Ectodermal cell (in vitro differentiated cells): ENCODE data around the gene SORBS2.

ENCODE experiments used
- H3K27ac ChIP-seq: 2 replicates; pipeline ENCODE4 v1.7.0; 2013; ENCODE audit warnings: mild to moderate bottlenecking, low read depth, low read length; ENCODE audit not compliant: insufficient read depth, poor library complexity, severe bottlenecking
- H3K27me3 ChIP-seq: 2 replicates; pipeline ENCODE4 v1.7.0; 2013; ENCODE audit warnings: mild to moderate bottlenecking, low read length; ENCODE audit not compliant: insufficient read depth, control insufficient read depth, poor library complexity, severe bottlenecking
- H3K36me3 ChIP-seq: one replicate; pipeline ENCODE4 v1.7.0; 2013; ENCODE audit warnings: low read length; ENCODE audit not compliant: control insufficient read depth, insufficient read depth
- H3K4me1 ChIP-seq: one replicate; pipeline ENCODE4 v1.7.0; 2013; ENCODE audit warnings: low read length; ENCODE audit not compliant: control insufficient read depth, insufficient read depth
- H3K4me3 ChIP-seq: 2 replicates; pipeline ENCODE4 v1.7.0; 2013; ENCODE audit warnings: low read depth, low read length, control low read depth; ENCODE audit not compliant: insufficient read depth
- H3K9me3 ChIP-seq: 2 replicates; pipeline ENCODE4 v1.7.0; 2013; ENCODE audit warnings: mild to moderate bottlenecking, low read length, moderate library complexity; ENCODE audit not compliant: control insufficient read depth
- WGBS, 2 experiments: methylation state at CpG; one replicate each; pipeline ENCODE4 v1.1.7; 2013; ENCODE audit warnings: missing lambda C conversion rate in 2 of 2; 5-methylcytosine and 5-hydroxymethylcytosine counted together

Gene SORBS2

DNA sequence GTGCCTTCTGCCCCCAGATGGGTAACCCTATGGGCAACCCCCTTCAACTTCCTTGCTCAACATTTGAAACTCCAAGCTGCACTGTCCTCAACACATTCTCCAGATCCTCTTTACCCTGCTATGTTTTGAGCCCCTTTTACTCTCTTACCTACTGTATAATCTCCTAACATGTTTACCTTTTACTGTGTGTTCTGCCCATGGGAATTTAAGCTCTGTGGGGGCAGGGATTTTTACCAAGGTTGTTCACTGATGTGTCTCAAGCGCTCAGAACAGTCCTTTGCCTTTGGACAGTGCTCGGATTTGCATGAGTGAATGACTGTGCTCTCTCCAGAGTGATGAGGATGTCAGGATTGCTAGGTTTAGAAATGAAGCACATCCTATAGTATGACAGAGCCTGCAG, 53.2 kb downstream of the SORBS2 start:
- no peaks in the 10 kb centered on the region for H3K36me3 ChIP-seq
- H3K27ac ChIP-seq: no peak overlapping the region
- no peaks in the 10 kb centered on the region for H3K27me3 ChIP-seq
- WGBS, 2 experiments: 95 to 97% methylated on average over 2 of the region's 2 CpGs
- H3K4me1 ChIP-seq: no peaks in the 10 kb centered on the region
- no peak overlapping the region for H3K4me3 ChIP-seq
- H3K9me3 ChIP-seq: no peaks in the 10 kb centered on the region

DNA sequence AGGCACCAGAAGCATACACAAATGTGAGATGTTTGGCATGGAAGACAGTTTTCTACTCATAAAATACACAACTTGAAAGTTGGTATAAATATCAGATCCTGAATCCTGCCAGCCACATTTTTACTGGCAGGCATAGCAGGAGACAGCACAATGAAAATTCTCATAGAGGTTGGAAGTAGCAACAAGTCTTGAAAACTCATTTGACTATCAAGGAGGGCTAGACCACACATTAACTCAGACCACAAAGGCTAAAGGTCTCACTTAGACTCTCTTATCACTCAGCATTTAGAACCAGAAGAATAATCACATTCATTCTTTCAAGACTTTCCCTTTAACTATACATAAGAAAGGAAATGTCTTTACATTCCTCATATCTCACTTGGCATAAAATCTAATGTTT, 56.5 kb downstream of the SORBS2 start:
- H3K4me1 ChIP-seq: no peaks in the 10 kb centered on the region
- H3K9me3 ChIP-seq: no peaks in the 10 kb centered on the region
- H3K27ac ChIP-seq: no peak overlapping the region
- no peaks in the 10 kb centered on the region for H3K27me3 ChIP-seq
- H3K36me3 ChIP-seq: no peaks in the 10 kb centered on the region
- H3K4me3 ChIP-seq: no peak overlapping the region

DNA sequence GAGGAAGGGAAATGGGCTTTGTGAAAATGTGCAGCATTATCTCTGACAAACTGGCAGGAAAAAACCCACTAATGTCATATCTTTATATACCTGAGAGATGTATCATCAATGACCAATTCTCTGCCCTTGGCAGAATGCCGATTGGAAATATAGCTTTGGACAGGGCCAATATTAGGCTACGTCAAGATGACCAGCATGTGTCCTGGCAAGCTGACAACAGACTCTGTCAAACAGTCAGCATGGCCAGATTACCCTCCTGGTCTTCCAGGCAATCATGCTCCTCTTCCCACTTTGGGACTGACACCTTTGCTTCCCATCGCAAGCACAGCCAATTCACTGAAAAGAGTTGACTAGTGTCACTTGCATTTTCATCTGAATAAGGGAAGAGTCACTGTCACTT, 57.0 kb downstream of the SORBS2 start:
- no peak overlapping the region for H3K27ac ChIP-seq
- no peaks in the 10 kb centered on the region for H3K4me1 ChIP-seq
- H3K9me3 ChIP-seq: no peaks in the 10 kb centered on the region
- no peaks in the 10 kb centered on the region for H3K27me3 ChIP-seq
- H3K4me3 ChIP-seq: no peak overlapping the region
- WGBS, 2 experiments: 94 to 97% methylated on average over 3 of the region's 3 CpGs
- H3K36me3 ChIP-seq: no peaks in the 10 kb centered on the region

DNA sequence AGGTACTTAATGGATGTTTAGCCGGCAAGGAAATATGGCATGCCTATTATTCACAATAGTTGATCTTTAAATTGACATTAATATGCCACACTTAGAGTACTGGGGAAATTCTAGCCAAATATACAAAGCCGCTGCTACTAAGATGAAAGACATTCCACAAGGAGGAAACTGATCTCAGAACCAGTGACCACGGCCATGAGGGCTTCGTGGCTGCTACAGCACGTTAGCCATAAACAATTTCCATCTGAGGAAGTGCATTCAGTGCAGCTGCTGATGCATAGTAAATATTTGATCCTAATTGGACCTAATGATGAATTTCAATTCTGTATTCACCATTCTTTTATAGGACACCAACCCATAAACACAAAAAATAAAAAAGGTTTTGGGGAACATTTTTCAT, 59.1 kb downstream of the SORBS2 start:
- H3K27ac ChIP-seq: no peak overlapping the region
- no peak overlapping the region for H3K4me3 ChIP-seq
- no peaks in the 10 kb centered on the region for H3K27me3 ChIP-seq
- no peaks in the 10 kb centered on the region for H3K36me3 ChIP-seq
- WGBS, 2 experiments: 92 to 93% methylated on average over 5 of the region's 5 CpGs
- H3K4me1 ChIP-seq: no peaks in the 10 kb centered on the region
- H3K9me3 ChIP-seq: no peaks in the 10 kb centered on the region

DNA sequence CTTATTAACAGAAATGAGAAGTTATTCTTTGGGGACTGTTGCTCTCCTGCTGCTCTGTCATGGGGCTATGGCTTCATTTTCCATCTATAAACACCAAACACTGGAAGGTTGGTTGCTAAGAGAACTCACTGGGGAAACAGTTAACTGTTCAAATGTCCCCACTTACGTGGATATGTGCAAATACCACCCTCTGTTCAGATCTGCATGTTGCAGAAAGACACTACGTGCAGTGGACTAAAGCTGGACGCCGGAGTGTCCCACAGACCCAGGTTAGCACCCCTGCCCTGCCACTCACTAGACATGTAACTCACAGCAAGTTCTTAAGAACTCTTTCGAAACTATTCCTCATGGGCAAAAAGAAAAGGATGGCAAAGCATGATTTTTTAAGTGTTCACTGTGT, 62.1 kb downstream of the SORBS2 start:
- Histone ChIP-seq H3K27ac (no peak overlapping the region), H3K4me3 (no peak overlapping the region), H3K4me1 (peaks cover 6% of the 10 kb centered on the region), H3K9me3 (no peaks in the 10 kb centered on the region), H3K36me3 (no peaks in the 10 kb centered on the region), H3K27me3 (no peaks in the 10 kb centered on the region)
- WGBS, 2 experiments: 95 to 96% methylated on average over 5 of the region's 5 CpGs

DNA sequence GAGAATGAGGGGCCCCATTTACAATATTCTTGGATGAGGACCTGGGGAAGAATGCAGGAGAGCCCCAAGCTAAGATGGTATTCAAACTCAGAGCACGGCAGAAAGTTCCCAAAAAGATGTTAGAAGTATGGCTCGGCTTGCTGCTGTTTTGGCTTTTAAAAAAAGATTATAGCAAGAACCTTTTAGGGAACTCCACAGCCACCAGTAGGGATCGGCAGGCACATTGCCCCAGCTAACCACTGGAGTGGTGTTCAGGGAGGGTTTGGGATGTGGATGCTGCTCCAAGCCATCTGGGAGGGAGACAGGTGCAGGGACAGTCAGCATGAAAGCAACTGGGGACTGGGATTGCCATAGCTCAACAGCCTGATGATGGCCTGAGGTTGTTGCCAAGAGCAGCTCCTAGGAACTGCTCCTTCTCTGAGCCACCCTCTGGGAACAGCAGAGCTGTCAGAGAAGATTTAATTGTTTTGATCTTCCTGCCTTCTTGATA, 63.0 kb downstream of the SORBS2 start:
- Histone ChIP-seq H3K4me3 (no peak overlapping the region), H3K9me3 (no peaks in the 10 kb centered on the region), H3K27ac (no peak overlapping the region), H3K27me3 (no peaks in the 10 kb centered on the region), H3K36me3 (no peaks in the 10 kb centered on the region), H3K4me1 (peaks cover 6% of the 10 kb centered on the region)
- 89 to 94% methylated on average over 3 of the region's 3 CpGs for WGBS, 2 experiments

DNA sequence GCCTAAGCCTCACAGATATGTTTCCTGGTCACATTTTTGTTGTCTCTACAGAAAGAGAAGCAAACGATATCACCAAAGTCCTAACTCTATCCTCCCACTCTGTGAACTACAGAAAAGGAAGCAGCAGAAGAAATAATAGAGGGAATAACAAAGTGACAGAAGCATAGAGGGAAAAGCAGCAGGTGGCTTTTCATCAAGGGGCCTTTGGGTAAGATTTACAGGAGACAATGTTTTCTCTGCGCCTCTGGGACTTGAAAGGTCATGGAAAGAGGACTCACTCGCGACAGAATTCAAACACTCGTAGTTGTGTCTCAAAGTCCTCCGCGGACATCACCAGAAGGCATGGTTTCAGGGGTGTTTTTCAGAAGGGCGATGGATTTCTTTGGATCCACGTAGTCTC, 66.1 kb downstream of the SORBS2 start:
- no peaks in the 10 kb centered on the region for H3K27me3 ChIP-seq
- no peak overlapping the region for H3K4me3 ChIP-seq
- WGBS, 2 experiments: 48 to 73% methylated on average over 8 to 9 of the region's 9 CpGs
- H3K4me1 ChIP-seq: peaks cover 6% of the 10 kb centered on the region
- H3K9me3 ChIP-seq: no peaks in the 10 kb centered on the region
- H3K36me3 ChIP-seq: no peaks in the 10 kb centered on the region
- no peak overlapping the region for H3K27ac ChIP-seq

DNA sequence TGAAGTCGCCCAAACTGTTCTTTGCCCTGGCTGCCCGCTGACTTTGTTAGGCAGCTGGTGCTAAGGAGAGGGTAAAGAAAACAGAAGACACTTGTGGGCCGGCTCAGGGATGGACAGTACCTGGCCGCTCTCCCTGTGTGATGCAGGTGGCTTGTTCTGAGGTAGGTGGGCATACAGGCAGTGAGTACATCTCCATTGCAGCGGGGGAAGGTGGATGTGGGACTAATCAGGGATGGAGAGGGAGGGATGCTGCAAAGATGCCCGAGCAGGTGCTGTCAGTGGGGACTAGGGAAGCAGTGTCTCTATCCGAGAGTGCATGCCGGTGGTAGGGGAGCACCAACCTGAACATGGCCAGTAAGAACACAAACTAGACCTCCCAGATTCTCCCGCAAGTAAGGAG, 67.0 kb downstream of the SORBS2 start:
- Histone ChIP-seq H3K4me1 (peaks cover 6% of the 10 kb centered on the region), H3K27me3 (no peaks in the 10 kb centered on the region), H3K36me3 (no peaks in the 10 kb centered on the region), H3K4me3 (no peak overlapping the region), H3K9me3 (no peaks in the 10 kb centered on the region), H3K27ac (no peak overlapping the region)
- 94 to 95% methylated on average over 9 of the region's 9 CpGs for WGBS, 2 experiments

DNA sequence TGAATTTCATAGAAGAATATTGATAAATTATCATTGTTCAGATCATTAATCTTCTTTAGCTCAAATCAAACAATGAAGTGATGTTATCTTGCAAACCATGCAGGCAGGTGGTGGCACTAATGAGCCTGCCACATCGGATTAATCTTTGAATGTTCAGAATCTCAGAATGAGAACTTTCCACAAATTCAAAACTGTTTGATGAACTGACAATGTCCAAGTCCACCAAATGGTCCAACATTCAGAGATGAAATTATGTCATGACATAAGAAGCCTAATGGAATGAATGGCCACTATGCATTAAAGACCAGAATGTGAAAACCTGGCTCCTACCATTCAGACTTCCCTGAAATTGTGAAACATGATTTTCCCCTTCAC, 67.5 kb downstream of the SORBS2 start:
- H3K4me3 ChIP-seq: no peak overlapping the region
- H3K27me3 ChIP-seq: no peaks in the 10 kb centered on the region
- peaks cover 6% of the 10 kb centered on the region for H3K4me1 ChIP-seq
- no peaks in the 10 kb centered on the region for H3K9me3 ChIP-seq
- no peaks in the 10 kb centered on the region for H3K36me3 ChIP-seq
- WGBS, 2 experiments: 98 to 100% methylated on average over 1 of the region's 1 CpG
- H3K27ac ChIP-seq: no peak overlapping the region

DNA sequence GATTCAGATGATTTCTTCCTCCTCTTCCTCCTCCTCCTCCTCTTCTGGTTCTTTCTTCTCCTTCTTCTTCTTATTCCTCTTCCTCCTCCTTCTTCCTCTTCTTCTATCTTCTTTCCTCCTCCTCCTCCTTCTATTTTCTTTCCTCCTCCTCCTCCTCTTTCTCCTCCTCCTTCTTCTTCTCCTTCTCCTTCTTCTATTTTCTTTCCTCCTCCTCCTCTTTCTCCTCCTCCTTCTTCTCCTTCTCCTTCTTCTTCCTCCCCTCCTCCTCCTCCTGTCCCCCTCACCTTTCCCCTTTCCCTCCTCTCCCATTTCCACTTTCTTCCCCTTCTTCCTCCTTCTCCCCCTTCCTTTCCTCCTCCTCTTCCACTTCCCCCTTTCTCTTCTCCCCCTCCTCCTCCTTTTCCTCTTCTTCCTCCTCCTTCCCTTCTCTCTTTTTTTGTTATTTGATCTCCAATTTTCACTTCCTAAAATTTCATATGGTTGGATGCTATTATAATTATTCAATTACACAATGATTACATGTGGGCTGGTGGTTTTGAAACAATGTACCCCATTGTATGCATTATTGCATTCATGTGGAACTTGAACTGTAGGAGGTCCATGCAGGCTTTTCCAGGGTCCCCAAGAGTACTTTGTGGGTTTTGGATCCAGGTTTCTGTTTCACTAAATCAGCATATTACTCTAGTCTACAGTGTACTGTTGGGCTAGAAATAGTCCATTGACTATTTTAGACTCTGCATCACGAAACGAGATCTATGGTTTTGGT, 68.1 kb downstream of the SORBS2 start:
- 100% methylated on average over 2 of the region's 2 CpGs; no CpG with 5 or more reads in 1 of the 2 experiments for WGBS, 2 experiments
- peaks cover 9% of the 10 kb centered on the region for H3K4me1 ChIP-seq
- no peak overlapping the region for H3K27ac ChIP-seq
- H3K36me3 ChIP-seq: no peaks in the 10 kb centered on the region
- no peak overlapping the region for H3K4me3 ChIP-seq
- H3K27me3 ChIP-seq: no peaks in the 10 kb centered on the region
- H3K9me3 ChIP-seq: no peaks in the 10 kb centered on the region
